HG02763 (cell line): ENCODE results near the gene NXF1.

Source experiments
- ATAC-seq: cut with Tn5 transposase; IDR thresholded peaks from one replicate; pipeline ENCODE4 v1.9.1; 2021; ENCODE audit warnings: mild to moderate bottlenecking, moderate library complexity; ENCODE audit not compliant: unreplicated experiment

NXF1 gene

DNA sequence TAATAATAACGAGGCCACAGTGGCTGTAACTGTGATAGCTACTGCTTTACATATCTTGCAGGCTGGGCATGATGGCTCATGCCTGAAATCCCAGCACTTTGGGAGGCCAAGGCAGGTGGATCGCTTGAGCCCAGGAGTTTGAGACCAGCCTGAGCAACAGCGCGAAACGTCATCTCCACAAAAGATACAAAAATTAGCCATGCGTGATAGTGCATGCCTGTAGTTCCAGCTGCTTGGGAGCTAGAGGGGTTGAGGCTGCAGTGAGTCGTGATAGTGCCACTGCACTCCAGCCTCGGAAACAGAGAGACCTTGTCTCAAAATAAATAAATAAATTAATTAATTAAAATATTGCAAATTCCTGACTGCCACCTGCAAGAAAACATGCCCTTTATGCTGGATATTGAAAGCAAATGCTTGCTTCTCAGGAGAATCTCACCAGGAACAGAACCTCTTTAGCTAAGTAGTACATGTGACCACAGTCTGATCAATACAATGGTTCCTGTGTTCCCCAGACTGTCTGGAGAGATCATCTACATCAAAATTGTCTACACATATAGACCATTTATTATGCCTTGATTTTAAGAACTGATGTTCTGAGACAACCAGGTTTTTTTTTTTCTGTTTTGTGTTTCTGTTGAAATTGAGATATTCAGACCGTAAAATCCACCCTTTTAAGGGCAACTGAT lies 57.6 kb downstream of the NXF1 start:
- ATAC-seq: no peak
